A172 (cell line): ENCODE measurements around the gene MRPS22. TPM values are rescaled to one million over a fixed set of nuclear protein-coding genes. Genes with fewer than 3 reads are reported as not detected.
"Not testable (repeated sequence)": the region's sequence is repeated elsewhere in the genome, so short reads cannot be mapped to it uniquely, and the experiment has no call there.

Source experiments
- DNase-seq: peaks from one replicate; pipeline ENCODE4 v3.0.0-alpha.2; 2015; ENCODE audit warnings: low spot score
- total RNA-seq: library from RNA; depleted of rRNA; stranded (reverse); fragments of >200 nt; shearing (Covaris generic); gene quantifications from 2 replicates; pipeline ENCODE4 v1.2.3, GENCODE V29; 2014

Gene MRPS22
- total RNA-seq, 1 experiment from 2014 or later, result 142 TPM

- no peak for DNase-seq
Measured at GRCh38 chr3:139311557-139311956, 32.3 kb upstream of the MRPS22 start.

- DNase-seq, result no peak
Measured at GRCh38 chr3:139312416-139312815, 31.4 kb upstream of the MRPS22 start.

DNA sequence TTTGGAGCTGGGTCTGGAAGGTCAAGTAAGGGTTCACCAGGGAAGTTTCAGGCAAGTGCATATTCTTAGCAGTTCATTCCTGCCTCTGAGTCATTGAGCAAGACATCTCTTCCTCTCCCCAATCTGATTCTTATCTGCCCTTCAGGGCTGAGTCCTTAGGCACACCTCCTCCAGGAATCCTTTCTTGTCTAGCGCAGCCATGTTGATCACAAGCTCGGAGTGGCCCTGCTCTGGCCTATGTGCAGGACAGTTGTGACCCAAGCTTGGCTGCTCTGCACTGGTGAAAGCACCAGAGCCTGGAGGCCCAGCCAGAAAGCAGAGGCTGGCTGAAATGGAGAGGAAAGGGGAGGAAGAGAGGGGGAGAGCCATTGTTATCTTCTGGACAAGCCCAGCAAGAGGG lies 30.9 kb upstream of the MRPS22 start:
- peak; percentile 83 for DNase-seq

DNA sequence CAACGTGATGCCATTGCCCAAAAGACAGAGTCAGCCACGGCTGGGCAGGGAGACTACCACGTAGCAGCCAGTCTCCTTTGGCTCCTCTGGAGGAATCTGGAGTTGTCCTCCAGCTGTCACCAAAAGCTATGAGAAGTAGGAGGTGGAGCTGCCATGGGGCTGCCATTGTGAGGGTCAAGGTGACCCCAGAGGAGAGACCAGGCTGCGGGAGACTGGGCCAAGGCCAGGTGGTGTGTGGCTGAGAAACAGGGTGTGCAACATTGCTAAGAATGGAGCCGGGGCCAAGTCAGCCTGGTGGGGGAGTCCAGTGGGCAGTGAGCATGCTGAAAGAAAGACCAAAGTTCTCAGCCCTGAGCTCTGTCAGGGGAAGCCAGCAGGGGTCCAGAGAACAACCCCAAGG lies 29.9 kb upstream of the MRPS22 start:
- no peak for DNase-seq

GRCh38 chr3:139317215-139317614 lies 26.6 kb upstream of the MRPS22 start:
- no peak for DNase-seq

GRCh38 chr3:139317660-139318430 lies 26.0 kb upstream of the MRPS22 start:
- DNase-seq, result peak; percentile 19

- no peak for DNase-seq
Measured at GRCh38 chr3:139318431-139318816, 25.4 kb upstream of the MRPS22 start.

DNA sequence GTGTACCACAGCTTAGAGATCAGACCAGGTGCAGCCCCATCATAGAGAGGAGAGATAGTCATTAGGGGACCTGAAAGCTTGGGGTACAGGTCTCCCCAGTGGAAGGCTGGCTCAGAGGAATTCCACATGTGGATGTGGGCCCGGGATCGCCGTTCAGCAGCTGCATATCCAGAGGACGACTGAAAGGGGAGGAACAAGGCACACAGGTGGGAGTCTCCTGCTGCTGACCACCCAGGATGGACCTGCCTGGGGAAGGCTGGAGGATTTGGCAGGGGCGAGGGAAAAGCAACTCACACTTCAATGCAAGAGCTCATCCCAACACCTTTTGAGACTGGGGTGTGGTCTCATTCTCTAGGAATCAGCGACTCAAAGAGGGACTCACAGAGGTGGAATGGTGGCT lies 25.0 kb upstream of the MRPS22 start:
- no peak for DNase-seq

- no peak for DNase-seq
Measured at GRCh38 chr3:139319428-139320402, 24.1 kb upstream of the MRPS22 start.

- DNase-seq, result no peak
Measured at GRCh38 chr3:139320551-139321309, 23.1 kb upstream of the MRPS22 start.

GRCh38 chr3:139322346-139322745 lies 21.5 kb upstream of the MRPS22 start:
- no peak for DNase-seq

GRCh38 chr3:139323146-139323545 lies 20.7 kb upstream of the MRPS22 start:
- DNase-seq, result no peak

GRCh38 chr3:139324456-139324855 lies 19.4 kb upstream of the MRPS22 start:
- DNase-seq, result no peak

DNA sequence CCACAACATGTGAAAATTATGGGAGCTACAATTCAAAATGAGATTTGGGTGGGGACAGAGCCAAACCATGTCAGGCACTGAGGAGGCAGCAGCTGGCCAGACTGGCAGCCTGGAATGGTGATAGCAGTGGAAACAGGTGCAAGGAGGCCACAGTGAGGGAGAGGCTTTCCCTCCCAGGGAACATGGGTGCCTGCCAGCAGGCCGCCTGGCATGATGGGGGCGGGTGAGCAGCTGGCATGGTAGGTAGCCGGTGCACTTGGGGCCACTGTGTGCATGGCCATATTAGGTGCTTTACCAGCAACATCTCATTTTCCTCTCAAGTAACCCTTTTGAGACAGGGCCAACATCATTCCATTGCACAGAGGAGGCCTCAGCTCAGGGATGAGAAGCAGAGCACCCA lies 18.3 kb upstream of the MRPS22 start:
- DNase-seq, result no peak

DNA sequence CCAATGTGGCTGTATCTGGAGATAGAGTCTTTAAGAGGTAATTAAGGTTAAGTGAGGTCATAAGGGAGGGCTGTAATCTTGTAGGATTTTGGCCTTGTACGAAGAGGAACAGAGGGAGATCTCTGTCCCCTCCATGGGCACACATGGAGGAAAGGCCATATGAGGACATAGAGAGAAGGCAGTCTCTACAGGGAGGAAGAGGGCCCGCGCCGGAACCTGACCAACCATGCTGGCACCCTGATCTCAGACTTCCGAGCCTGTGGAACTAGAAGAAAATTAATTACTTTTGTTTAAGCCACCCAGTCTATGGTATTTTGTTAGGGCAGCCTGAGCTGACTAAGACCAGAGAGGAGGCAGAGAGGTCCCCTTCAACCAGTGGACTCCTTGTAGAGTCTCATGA lies 17.7 kb upstream of the MRPS22 start:
- DNase-seq, result no peak

- DNase-seq, result no peak
Measured at GRCh38 chr3:139326707-139327106, 17.1 kb upstream of the MRPS22 start.

- DNase-seq, result no peak
Measured at GRCh38 chr3:139327231-139327630, 16.6 kb upstream of the MRPS22 start.

DNA sequence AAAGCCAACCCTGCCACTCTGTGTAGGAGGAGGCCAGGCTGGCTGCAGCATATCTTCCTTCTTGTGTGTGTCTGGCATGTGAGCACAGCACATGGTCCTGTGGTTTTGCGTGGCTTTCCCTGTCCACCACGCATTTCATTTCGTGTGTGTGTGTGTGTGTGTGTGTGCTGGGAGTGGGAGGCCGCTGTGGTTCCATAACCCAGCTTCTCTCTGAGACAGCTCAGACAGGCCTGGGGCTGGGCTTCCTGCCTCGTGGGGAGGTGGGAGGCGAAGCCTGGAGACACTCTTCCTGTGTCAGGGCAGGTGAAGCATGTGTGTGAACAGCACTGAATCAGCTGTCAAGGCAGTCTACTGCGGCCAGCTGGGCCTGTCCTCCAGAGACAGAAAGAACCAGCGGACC lies 16.0 kb upstream of the MRPS22 start:
- DNase-seq, result no peak

- DNase-seq, result no peak
Measured at GRCh38 chr3:139328356-139328755, 15.5 kb upstream of the MRPS22 start.

DNA sequence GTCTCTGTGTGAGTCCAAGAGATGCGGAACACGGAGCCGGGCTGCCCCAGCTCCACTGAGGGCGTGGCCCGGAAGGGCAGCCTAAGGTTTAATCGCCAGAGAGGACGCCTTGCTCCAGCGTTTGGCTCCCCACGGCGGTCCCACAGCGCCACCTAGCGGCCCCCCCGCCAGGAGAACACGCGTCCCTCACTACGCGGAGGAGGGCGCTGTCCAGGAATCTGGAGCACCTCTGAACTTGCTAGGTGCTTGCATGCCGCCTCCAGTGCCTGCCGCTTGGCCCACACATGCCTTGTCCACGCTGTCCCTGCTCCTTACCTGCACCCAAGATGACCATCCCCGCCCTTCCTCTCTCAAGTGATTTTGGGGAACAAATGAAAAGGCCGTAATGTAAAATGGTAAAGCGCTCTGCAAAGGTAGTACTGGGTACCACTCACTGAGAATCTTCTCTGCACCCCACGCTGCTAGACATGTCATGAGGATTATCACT lies 14.4 kb upstream of the MRPS22 start:
- peak; percentile 80 for DNase-seq

DNA sequence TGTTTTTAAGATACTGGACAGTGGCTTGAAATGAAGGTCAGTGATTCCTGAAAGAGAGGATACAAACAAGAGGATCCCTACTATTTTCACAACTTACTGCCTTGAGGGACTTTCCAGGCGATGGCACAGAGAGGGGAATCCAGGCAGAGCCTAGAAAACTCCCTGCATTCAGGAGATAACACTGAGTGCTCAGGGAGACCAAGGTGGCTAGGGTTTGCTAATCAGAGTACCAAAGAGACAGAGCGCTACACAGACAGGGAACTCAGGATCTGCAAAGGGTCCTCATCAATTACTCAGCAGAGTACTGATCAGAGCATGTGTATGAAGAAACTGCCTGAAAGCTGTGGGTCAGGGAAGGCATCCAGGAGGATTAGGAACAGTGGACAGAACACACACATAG lies 11.7 kb upstream of the MRPS22 start:
- DNase-seq, result no peak

DNA sequence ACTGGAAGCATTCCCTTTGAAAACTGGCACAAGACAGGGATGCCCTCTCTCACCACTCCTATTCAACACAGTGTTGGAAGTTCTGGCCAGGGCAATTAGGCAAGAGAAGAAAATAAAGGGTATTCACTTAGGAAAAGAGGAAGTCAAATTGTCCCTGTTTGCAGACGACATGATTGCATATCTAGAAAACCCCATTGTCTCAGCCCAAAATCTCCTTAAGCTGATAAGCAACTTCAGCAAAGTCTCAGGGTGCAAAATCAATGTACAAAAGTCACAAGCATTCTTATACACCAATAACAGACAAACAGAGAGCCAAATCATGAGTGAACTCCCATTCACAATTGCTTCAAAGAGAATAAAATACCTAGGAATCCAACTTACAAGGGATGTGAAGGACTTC lies 9.1 kb upstream of the MRPS22 start:
- DNase-seq, result not testable (repeated sequence)
